ENCODE results near the gene TBC1D1.

The TBC1D1 gene

GRCh38 chr4:37985730-37986275 lies 94.9 kb downstream of the TBC1D1 start:
- in situ Hi-C loops (cut with MboI; ENCODE audit: low sequenced_read_pairs) = no loop called here

DNA sequence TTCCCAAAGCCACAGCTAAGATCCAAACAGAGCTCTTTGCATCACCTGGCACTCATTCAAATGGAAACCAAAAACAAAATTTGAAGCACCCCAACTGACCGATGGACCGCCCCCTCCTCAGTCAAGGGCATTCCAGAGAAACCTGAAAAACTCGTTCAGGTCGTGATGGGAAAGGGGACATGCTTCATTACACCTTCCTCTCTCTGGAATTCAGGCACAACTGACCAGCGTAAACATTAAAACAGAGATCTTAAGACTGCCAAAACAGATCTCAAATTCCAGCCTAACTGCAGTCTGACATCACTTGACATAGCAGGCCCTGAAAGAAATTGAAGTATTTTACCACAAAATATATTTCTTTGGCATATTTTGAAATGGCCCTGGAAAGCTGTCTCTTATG lies 97.8 kb downstream of the TBC1D1 start:
- in situ Hi-C loops (cut with MboI; ENCODE audit: low sequenced_read_pairs) = no loop called here

- in situ Hi-C loops (cut with MboI; ENCODE audit: low sequenced_read_pairs) = no loop called here
Observed at GRCh38 chr4:37989398-37990260, 98.7 kb downstream of the TBC1D1 start.

DNA sequence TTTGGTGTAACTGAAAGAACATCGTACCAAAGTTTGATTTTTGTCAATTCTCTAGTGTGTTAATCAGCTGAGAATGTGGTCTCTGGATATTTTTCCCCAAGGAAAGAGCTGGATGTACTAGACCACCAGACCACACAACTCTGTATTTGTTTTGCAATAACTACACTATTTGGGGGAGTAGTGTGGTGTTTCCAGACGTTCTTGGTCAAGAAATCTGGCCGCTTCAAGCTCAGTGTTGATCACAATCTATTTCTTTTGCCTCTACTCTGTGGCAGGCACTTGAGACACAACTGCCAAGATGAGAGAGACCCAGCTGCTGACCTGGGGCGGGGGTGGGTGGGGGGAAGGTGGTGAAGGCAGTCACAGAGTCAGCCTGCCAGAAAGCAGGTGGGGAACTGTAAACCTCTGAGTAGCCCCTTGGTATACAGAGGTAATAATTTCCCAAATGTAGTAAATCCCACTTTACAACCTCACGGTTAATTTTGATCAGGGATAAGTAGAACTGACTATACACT lies 99.9 kb downstream of the TBC1D1 start:
- in situ Hi-C loops (cut with MboI; ENCODE audit: low sequenced_read_pairs) = no loop called here

DNA sequence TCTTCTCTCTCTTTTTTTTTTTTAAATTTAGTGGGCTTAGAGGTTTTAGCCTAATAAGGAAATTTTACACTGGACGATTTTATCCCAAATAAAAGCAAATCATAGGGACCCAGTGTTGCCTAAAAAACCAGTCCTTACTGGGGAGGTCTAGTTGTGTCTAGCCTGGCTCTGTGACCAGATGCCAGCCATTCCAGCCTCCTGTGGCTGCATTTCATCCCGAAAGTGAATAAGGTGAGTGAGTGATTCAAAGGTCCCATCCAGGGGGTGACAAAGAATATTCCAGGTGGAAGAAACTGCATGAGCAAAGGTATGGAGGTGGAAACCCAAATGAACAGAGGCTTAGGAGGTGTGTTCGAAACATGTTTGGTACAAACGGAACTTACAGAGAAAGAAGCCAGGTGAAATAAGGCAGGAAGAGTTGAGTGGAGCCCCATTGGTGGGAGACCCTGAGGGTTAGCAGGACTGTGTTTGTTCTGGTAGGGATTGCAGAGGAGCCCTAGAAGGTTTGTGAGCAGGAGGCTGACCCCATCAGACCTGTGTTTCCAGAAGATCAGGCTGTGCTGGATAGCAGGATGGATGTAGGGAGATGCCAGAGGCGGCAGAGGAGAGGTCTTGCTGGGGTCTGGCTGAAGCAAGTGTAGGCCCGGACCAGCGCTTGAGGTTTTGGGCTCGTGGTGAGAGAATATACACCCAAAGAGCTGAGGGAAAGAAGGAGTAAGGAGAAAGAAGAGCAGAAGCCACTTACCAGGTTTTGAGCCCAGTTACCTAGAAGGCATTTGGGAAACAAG lies 100.9 kb downstream of the TBC1D1 start:
- in situ Hi-C loops (cut with MboI; ENCODE audit: low sequenced_read_pairs) = no loop called here

DNA sequence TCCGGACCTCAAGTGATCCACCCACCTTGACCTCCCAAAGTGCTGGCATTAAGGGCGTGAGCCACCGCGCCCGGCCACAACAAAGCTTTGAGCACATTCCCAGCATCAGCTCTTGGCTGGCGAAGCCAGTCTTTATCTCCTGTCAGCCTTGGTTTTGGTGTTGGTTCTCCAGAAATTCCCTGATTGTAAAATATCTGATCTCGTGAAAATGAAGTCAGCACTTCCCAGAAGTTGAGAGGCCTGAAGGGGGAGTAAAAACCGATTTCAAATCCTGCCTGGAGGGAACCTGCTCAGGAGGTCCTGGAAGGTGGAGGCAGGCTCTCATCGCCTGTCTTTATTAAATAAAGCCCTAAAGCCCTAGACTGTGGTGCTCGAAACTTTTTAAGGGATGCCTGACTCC lies 102.9 kb downstream of the TBC1D1 start:
- in situ Hi-C loops (cut with MboI; ENCODE audit: low sequenced_read_pairs) = no loop called here

- in situ Hi-C loops (cut with MboI; ENCODE audit: low sequenced_read_pairs) = no loop called here
Observed at GRCh38 chr4:37994569-37994968, 103.7 kb downstream of the TBC1D1 start.

- in situ Hi-C loops (cut with MboI; ENCODE audit: low sequenced_read_pairs) = no loop called here
Observed at GRCh38 chr4:37995299-37995821, 104.5 kb downstream of the TBC1D1 start.

DNA sequence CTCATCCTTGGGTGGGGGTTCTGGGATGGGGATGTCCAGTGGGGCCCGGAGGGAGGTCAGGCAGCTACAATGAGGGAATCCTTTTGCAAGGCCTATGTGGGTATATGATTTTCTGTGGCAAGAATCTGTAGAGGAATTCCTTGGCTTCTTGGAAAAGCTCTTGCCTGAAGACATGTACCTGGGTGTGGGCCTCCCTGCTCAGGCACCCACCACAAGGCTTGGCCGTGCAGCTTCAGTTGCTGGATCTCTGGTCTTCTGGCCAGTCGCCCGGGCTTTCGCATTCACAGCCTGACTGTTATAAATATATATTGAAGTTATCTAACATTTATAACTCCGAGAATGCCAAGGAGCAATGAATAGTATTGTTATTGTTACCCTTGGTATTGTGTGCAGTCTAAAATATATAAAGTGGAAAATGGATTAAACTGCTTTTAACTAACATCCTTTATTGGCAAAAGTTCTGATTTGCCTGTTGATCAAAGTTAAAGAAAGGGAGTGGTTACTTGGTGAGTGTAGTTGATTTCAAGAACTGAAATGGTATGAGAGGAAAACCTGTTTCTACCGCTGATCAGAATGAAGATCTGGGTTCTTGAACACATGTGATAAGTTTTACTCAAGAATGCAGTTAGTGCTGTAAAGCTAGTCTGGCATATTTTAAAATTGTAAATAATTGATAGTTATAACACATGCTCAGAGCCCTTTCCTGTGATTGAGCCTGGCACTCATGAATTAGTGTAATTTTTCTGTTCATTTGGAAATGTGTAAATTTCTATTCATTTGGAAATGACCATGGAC lies 105.3 kb downstream of the TBC1D1 start:
- in situ Hi-C loops (cut with MboI; ENCODE audit: low sequenced_read_pairs) = no loop called here

DNA sequence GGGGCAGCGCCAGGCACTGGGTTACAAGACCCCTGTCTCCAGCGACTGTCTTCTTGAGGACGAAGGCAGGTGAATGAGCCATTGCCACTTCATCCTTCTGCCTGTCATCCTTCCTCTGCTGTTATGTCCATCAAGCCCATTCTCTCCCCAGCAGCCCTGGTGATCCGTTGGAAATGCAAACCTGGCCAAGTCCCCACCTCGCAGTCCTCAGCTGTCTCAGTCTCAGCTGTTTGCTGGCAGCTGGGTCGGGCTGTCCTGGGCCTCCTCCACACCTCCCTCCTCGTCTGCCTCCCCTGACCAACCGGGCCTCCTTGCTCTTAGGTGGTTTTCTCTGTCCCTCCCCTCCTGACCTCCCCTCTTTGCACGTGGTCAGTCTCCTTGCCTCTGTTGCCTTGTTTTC lies 107.3 kb downstream of the TBC1D1 start:
- in situ Hi-C loops (cut with MboI; ENCODE audit: low sequenced_read_pairs) = no loop called here

- in situ Hi-C loops (cut with MboI; ENCODE audit: low sequenced_read_pairs) = no loop called here
Observed at GRCh38 chr4:37999000-37999716, 108.3 kb downstream of the TBC1D1 start.

GRCh38 chr4:37999965-38000364 lies 109.1 kb downstream of the TBC1D1 start:
- in situ Hi-C loops (cut with MboI; ENCODE audit: low sequenced_read_pairs) = no loop called here

DNA sequence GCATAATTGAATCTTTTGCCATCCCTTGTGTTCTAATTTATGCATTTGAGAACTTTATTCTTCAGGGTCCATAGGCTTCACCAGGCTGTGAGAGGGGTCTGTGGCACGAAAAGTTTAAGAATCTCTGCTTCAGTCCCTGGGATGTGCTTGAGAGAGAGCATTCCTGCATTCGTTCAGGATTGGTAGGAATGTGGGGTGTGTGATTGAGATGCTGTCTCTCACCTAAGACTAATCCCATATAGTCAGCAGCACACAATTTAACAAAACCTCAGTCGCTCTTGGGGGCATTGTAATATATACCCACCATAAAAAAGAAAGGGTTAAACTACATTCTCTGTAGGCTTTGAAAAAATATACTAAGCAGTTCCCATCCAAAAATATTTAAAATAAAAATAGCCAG lies 111.0 kb downstream of the TBC1D1 start:
- in situ Hi-C loops (cut with MboI; ENCODE audit: low sequenced_read_pairs) = no loop called here

GRCh38 chr4:38002451-38003071 lies 111.7 kb downstream of the TBC1D1 start:
- in situ Hi-C loops (cut with MboI; ENCODE audit: low sequenced_read_pairs) = no loop called here

DNA sequence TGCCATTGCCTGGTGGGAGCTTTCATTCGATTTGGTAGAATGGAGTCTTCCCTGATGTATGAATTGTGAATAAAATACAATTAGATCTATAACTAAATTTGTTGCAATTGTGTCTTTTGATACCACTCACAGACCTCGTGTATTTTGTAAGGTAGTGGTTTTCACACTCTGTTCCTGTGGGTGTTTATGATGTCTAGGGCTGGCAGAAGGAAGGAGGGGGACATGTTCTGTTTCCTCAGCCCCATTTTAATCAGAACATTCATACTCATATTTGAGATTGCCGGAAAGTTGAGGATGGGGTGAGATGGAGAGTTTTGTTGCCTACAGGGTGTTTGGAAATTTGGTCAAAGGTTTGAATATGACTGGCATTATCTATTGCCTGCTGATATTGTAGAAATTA lies 112.2 kb downstream of the TBC1D1 start:
- in situ Hi-C loops (cut with MboI; ENCODE audit: low sequenced_read_pairs) = no loop called here

- in situ Hi-C loops (cut with MboI; ENCODE audit: low sequenced_read_pairs) = no loop called here
Observed at GRCh38 chr4:38003628-38004027, 112.7 kb downstream of the TBC1D1 start.

DNA sequence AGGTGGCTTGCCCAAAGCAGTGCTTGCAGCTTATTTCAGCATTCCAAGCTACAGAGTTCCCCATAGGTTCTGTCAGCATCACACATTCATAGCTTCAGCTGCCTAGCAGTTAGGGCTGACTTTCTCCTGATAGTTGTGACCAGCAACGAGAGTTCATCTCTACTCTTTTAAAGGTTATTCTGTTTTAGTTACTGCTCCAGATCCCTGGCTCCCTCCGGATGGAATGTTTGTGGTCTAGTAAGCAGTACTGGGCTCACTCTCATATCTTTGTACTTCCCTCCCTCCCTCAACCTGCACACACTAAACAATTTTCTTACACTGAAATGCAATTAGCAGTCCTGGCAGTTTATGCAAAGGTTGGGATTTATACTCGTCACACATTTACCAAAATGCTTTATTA lies 113.2 kb downstream of the TBC1D1 start:
- in situ Hi-C loops (cut with MboI; ENCODE audit: low sequenced_read_pairs) = no loop called here

GRCh38 chr4:38004887-38005286 lies 114.0 kb downstream of the TBC1D1 start:
- in situ Hi-C loops (cut with MboI; ENCODE audit: low sequenced_read_pairs) = no loop called here

DNA sequence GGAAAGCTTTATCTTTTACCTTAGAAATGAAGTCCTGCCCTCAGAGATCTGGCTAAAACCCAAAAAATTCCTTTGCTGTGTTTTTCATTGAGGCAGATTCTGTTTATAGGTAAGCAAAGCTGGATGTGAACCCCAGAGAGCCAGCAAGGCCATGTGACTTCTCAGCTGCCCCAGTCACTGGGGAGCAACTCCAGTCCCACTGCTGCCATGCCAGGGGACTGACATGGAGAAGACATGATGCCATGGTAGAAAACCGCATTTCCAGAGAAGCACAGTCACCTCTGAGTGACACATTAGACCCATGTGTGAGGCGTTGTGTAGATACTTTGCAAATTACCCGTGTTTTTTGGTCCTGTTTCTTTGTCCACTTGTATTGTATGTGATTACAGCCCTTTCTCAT lies 114.8 kb downstream of the TBC1D1 start:
- in situ Hi-C loops (cut with MboI; ENCODE audit: low sequenced_read_pairs) = no loop called here

DNA sequence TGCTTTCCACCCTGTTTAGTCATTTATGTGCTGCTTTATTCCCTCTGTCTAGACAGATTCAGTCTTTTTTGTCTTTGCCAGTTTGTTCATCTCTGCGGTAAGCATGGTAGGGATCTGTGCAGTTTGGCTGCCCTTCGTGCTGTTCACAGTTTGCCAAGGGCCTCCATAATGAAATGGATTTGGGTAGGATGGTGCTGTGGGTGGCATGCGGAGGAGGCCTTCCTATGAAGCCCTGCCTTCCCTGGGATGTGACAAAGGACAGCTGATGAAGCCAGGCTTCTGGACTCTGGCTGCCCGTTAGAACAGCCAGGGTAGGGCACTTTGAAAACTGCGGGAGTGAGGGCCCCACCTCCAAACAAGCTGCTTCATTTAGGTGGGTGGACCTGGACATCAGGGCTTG lies 116.8 kb downstream of the TBC1D1 start:
- in situ Hi-C loops (cut with MboI; ENCODE audit: low sequenced_read_pairs) = no loop called here
